ENCODE results near the gene CRCP. TPM values are rescaled to one million over a fixed set of nuclear protein-coding genes. Genes with fewer than 3 reads are reported as not detected.
A peak's percentile ranks its signal among the peaks of the same experiment; 100 is the strongest.
"Not testable (repeated sequence)": the region's sequence is repeated elsewhere in the genome, so short reads cannot be mapped to it uniquely, and the experiment has no call there.

The CRCP gene
- total RNA-seq, 1 experiment from 2014 or later = 42.5 TPM

DNA sequence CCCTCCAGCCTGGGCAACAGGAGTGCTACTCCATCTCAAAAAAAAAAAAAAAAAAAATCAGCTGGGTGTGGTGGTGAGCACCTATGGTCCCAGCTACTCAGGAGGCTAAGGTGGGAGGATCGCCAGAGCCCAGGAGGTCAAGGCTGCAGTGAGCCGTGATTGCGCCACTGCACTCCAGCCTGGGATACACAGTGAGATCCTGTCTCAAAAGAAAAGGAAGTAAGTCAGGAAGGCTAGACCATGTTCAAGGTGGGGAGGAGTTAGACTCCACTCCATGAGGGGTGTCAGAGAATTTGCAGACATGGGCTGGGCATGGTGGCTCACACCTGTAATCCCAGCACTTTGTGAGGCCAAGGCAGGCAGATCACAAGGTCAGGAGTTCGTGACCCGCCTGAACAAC is 6.2 kb upstream of the CRCP start:
- not testable (repeated sequence) for DNase-seq (ENCODE audit: low spot score)

GRCh38 chr7:66110856-66111255 is 3.8 kb upstream of the CRCP start:
- peak; percentile 98 for DNase-seq (ENCODE audit: low spot score)

DNA sequence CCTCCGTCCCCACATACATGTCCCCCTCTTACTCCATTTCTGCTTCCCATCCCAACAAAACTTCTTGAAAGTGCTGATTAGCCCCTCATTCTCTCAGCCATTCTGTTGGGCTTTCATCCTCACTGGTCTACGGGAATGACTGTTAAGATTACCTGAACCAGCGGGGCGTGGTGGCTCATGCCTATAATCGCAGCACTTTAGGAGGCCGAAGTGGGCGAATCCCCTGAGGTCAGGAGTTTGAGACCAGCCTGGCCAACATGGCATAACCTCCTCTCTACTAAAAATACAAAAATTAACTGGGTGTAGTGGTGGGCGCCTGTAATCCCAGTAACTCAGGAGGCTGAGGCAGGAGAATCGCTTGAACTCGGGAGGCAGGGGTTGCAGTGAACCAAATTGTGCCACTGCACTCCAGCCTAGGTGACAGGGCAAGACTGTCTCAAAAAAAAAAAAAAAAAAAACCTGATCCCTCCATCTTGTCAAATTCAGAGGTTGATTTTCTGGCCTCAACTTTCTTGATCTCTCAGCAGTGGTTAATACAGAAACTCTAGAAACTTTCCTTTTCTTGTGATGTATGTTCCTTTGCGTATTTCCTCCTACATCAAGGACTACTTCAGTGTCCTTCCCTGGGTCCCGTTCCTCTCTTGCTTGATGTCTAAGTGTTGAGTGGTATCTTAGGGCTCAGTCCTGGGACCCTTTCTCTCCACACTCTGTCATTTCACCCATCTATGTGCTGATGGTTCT is 2.2 kb downstream of the CRCP start:
- not testable (repeated sequence) for DNase-seq (ENCODE audit: low spot score)

DNA sequence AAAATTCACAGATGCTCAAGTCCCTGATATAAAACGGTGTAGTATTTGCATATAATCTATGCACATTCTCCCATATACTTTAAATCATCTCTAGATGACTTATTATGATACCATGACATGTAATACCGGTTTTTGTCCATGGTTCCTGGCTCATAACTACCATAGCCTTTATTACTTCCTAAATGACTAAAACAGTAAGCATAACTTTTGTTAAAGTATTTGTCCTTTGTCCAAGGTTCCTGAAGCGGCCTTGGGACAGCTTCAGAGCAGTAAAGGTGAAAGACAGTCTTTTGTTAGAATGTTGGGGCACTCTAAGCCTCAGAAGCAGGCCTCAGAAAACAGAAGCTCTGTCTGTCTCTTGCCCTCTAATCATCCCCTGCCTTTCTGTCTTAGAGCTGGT is 4.0 kb downstream of the CRCP start:
- DNase-seq (ENCODE audit: low spot score) = no peak

DNA sequence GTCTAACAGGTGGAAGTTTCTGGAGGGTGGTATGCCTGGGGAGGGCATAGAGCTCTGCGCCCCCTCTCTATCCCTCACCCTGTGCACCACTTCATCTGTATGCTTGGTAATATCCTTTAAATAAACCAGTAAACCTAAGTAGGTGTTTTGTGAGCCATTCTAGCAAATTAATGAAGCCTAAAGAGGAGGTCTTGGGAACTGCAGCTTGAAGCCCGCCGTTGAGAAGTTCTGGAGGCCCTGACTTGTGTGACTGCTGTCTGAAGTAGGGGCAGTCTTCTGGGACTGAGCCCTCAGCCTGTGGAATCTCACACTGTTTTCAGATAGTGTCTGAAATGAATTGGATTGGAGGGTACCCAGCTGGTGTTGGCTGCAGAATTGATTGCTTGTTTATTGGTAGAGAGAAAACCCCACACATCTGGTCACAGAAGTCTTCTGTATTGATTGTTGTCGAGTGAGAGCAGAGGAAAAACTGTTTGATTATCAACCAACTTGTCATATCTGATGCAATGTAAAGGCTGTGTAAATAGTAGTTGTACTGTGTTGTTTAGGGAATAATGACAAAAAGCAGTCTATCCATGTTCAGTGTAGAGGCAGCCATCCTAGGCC is 4.7 kb downstream of the CRCP start:
- DNase-seq (ENCODE audit: low spot score) = no peak

DNA sequence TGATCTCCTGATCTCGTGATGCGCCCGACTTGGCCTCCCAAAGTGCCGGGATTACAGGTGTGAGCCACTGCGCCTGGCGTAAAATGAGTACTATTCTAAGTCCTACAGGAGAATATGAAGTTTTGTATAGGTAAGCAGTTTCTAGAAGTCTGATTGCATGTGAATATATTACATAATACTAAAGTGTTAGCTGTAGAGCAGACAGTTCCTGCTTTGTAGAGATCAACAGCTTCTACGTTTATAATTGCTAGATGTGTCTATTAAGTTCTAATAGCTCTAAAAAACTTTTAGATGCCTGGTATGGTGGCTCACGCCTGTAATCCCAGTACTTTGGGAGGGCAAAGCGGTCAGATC is 8.5 kb downstream of the CRCP start:
- DNase-seq (ENCODE audit: low spot score) = no peak

DNA sequence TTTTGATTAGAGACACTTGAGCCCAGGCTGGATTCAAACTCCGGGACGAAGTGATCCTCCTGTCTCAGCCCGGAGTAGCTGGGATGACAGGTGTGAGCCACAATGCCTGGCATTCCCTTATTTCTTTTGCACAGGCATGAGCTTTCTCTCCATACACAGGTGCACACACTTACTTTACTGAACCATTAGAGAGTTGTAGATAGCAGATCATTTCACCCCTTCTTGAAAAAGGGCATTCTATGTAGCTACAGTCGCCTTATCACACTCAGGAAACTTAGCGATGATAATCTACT is 9.9 kb downstream of the CRCP start:
- DNase-seq (ENCODE audit: low spot score) = not testable (repeated sequence)

DNA sequence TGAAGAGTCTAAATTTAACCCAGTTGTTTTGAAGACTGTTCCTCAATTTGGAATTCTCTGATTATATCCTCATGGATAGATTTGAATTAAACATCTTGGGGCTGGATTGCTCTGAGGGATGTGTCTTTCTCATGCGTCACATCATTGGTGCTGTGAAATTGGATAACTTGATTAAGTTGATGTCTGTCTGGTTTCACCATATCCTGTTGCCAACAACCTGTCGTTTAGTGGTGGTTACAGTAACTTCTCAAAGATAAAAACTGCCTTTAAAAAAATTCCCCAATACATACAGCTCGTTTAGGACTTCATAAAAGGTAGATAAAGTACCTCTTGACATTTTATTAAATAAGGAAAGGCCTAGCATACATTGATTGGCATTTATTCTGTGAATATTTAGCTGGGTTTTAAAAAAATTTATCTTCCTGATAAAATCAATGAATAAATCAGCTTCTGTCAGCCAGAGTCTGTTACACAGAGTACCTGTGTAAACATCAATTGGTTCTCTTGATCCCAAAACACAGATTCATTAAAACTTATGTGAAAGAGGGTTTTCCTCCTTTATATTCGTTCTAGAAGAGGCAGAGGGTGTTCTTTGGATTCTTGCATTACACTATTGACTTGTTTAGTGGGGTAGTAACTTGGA is 10.5 kb downstream of the CRCP start:
- no peak for DNase-seq (ENCODE audit: low spot score)

- DNase-seq (ENCODE audit: low spot score) = not testable (repeated sequence)
These were observed 11.2 kb downstream of the CRCP start for GRCh38 chr7:66125781-66126352.

GRCh38 chr7:66127172-66127571 is 12.5 kb downstream of the CRCP start:
- DNase-seq (ENCODE audit: low spot score) = not testable (repeated sequence)

DNA sequence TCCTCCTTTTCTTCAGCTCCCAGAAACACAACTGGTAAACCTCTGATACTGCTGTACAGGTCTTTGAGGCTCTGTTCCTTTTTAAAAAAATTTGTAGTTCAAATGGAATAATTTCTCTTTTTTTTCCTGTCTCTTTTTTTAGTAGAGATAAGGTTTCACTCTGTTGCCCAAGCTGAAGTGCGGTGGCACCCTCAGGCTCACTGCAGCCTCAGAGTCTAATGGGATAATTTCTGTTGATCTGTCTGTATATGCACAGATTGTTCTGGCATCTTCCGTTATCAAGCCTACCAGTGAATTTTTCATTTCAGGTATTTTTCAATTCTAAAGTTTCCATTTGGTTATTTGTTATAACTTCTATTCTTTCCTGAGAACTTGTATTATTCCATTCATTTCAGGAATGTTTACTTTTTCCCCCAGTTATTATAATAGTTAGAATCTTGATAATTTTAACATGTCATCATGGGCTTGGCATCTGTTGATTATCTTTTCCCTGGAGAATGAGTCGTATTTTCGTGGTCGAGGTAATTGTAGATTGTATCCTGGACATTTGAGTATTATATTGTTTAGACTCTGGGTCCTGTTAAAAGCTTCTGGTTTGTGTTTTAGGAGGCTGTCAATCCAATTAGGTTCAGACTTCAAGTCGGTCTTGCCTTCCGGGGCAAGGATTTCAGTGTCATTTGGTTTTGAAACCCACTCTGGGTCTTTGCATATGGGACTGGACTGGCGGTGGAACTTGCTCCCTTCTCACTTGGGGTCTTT is 24.5 kb downstream of the CRCP start:
- DNase-seq (ENCODE audit: low spot score) = peak; percentile 20

DNA sequence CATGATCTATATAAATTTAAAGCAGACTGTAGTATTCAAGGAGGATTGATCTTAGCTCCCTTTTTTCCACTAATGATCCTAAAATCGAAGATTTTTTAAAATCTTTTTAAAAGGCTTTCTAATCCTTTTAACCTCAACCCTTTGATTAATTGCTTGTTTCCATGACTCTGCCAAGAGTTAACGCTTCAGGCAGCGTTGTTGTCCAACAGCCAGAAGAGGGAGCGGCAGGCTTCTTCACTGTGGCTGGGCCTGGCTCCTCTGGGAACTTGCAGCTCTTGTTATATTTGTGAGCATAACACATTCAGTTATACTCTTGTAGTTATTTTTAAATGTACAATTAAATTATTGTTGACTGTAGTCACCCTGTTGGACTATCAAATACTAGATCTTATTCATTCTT is 26.3 kb downstream of the CRCP start:
- peak; percentile 78 for DNase-seq (ENCODE audit: low spot score)

DNA sequence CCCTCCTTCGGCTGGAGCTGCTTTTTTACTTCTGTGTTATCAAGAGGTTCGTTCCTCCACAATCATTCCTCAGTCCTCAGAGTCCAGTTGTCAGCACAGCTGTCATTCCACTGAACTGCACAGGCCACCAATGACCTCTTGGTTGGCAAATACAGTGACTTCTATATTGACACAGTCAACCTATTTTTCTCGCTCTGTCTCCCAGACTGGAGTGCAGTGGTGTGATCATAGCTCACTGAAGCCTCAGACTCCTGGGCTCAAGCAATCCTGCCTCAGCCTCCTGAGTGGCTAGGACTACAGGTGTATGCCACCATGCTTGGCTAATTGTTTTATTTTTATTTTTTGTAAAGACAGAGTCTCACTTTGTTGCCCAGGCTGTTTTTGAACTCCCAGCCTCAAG is 27.7 kb downstream of the CRCP start:
- no peak for DNase-seq (ENCODE audit: low spot score)

DNA sequence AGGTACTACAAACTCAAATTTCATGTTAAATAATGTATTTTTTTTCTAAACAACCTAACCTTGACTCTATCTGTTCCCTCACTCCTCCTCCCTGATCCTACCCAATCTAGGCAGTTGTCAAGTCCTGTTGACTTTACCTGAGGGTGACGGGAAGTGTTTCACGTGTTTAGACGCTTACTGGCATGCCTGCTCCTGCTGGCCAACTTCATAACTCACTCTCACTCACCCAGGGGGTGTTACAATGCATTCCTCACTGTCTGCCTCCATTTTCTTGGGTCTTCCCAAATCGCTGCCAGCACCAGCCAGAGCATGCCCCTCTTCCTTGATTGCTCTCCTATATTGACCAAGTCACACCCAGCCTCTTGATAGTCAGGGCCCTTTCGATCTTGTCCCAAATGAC is 28.3 kb downstream of the CRCP start:
- no peak for DNase-seq (ENCODE audit: low spot score)

- DNase-seq (ENCODE audit: low spot score) = no peak
These were observed 29.3 kb downstream of the CRCP start for GRCh38 chr7:66143876-66144332.

- DNase-seq (ENCODE audit: low spot score) = no peak
These were observed 30.9 kb downstream of the CRCP start for GRCh38 chr7:66145400-66146104.

DNA sequence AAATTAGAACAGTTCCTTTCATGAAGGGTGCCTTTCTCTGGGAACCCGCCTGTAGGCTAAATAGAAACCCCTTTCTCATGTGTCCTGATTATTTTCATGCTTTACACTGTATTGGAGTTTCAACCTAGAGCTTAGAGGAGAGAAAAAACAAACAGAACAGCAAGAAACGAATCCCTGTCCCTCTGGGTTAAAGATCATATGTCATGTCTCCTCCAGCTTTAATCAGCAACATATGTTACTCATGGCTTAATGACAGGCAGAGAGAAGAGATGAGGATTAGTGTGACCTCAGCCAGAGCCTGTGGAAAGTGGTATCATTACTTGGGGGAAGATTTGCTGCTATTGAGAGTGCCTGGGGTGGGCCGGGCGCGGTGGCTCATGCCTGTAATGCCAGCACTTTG is 32.1 kb downstream of the CRCP start:
- DNase-seq (ENCODE audit: low spot score) = no peak

DNA sequence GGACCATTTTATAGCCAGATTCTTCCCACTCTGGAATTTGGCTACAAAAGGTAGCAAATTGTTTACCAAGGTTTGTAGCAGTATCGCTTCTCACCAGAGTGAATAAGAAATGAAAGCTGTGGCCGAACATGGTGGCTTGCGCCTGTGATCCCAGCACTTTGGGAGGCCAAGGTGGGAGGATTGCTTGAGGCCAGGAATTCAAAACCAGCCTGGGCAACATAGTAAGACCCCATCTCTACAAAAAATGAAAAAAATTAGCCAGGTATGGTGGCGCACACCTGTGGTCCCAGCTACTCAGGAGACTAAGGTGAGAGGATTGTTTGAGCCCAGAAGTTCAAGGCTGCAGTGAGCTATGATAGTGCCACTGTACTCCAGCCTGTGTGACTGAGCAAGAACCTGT is 33.0 kb downstream of the CRCP start:
- DNase-seq (ENCODE audit: low spot score) = not testable (repeated sequence)

DNA sequence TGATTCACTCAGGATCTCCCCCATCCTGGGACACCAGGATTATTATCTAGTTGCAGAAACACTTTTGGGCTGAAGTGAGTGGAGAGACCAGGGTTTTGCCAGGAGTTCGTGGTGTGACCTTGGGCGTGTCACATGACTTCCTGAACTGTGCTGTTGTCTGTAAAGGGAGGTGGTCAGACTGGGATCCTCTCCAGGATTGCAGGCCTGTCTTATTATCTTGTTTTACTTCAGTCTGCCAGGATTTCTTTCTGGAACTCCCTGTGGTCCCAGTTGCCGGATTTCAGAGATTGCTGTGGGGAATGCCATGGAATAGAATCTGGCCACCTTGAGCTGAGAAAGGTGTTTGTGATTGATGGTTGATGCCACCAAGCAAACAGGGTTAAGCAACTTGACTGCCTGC is 35.8 kb downstream of the CRCP start:
- peak; percentile 66 for DNase-seq (ENCODE audit: low spot score)

GRCh38 chr7:66152371-66153191 is 37.9 kb downstream of the CRCP start:
- peak; percentile 40 for DNase-seq (ENCODE audit: low spot score)

DNA sequence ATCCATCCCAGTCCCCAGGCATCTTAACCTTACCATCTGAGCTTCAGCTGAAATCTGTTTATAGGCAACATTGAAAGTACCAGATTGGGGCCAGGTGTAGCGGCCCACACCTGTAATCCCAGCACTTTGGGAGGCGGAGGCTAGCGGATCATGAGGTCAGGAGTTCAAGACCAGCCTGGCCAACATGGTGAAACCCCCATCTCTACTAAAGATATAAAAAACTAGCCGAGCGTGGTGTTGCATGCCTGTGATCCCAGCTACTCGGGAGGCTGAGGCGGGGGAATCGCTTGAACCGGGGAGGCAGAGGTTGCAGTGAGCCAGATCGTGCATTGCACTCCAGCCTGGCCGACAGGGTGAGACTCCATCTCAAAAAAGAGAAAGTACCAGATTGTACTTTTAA is 39.0 kb downstream of the CRCP start:
- DNase-seq (ENCODE audit: low spot score) = no peak
